C1 segment of cervical spinal cord (tissue), 14 donors: ENCODE results near the gene TMIGD3.

Experiments used
- DNase-seq, 14 donors: peaks; one replicate each; lab custom pipeline; 2025; lab: John Stamatoyannopoulos, UW

The TMIGD3 gene

DNA sequence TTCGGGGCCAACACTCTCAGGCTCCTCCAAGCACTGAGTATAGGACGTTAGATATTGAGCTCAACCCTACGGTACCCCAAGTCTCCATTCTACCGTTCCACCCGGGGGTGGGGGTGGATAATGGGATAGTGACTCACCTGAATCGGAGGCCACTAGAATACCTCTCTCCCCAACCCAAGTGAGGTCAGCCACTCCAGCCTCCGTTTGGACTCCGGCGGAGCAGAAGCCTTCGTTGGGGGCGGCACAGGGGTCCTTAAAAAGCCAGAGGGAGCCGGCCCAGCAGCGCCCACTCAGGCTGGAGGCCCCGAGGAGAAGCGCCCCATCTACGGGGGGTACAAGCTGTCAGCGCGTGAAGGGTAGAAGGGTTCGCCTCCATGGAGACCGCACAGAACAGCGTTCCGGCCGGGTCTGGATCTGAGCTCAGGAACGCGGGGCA, 54.9 kb downstream of the TMIGD3 start:
- DNase-seq = peak in 1 of 14 donors; percentile 34

DNA sequence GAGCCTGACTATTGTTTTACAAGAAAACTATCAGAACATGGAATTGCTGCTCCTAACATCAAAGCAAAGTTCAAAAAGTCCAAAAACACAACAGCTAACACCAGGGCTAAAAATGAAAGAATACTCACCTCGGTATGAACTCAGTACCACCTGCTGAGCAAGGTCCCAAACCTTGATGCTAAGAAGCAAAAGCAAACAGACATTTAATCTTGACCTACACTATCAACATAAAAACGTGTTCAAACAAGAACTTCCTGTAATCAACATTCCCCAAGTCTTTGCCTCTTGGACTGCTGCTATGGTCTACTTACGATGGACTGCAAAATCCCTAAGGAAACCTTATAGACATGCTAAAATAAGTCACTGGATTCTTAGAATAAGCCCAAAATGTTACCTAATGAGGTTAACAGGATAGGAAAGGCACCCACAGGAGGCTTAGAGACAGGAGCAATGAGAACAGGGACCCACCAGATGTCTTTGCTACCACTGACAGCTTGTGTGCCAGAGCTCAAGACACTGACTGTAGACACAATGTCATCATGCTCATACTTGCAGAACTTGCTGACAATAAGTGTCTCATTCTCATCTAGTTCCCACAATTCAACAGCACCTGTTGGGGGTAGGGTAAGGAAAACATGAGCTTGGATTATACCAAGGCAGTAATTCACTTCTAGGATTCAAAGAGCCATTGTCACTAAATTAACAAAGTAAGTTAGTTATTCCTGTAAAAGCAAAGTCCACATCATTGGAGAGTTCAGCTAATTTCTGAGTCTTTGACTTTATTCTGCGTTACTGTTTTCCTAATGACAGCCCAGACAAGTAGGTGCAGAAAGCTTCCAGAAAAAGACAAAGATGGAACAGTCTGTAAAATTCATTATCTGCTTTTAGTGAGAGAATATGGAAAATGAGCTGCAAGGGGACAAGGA, 56.2 kb downstream of the TMIGD3 start:
- DNase-seq = no peak

- DNase-seq = no peak
These were observed 56.9 kb downstream of the TMIGD3 start for GRCh38 chr1:111446546-111446945.

GRCh38 chr1:111444031-111444430, 59.4 kb downstream of the TMIGD3 start:
- no peak for DNase-seq

DNA sequence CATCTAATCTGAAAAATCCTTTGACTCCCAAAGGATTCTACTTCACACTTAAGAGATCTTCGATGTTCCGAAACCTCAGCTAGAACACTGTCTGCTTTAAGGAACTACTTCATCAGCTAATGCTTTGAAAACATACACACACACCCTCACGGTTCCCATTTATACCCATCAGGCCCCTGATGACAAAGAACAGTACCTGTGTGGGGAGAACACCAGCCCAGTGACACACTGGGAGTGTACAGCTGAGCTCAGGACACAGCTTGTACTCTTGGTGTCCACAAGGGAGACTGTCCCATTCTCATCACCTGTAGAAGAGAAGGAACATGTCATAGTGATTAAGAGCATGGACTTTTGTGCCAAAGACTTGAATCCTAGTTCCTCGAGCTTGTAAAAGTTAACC, 61.0 kb downstream of the TMIGD3 start:
- DNase-seq = no peak

GRCh38 chr1:111441573-111442192, 61.8 kb downstream of the TMIGD3 start:
- DNase-seq = no peak

- DNase-seq = no peak
These were observed 63.7 kb downstream of the TMIGD3 start for GRCh38 chr1:111439461-111440351.

GRCh38 chr1:111436726-111437125, 66.7 kb downstream of the TMIGD3 start:
- DNase-seq = no peak
